Muscle layer of duodenum (tissue), 2 donors: ENCODE data around the gene ALDH1B1.

Experiments used
- H3K27ac ChIP-seq: one replicate; pipeline ENCODE4 v1.7.0; 2013; ENCODE audit warnings: mild to moderate bottlenecking, low read length
- H3K27me3 ChIP-seq: one replicate; pipeline ENCODE4 v1.7.0; 2013; ENCODE audit warnings: low read depth, mild to moderate bottlenecking, control low read depth, low read length
- H3K36me3 ChIP-seq, 2 donors: one replicate each; pipeline ENCODE4 v1.7.0; 2013; ENCODE audit warnings: low read length in 2 of 2, control low read depth in 1 of 2, mild to moderate bottlenecking in 1 of 2; ENCODE audit not compliant: insufficient read depth in 2 of 2, control insufficient read depth in 1 of 2
- H3K4me1 ChIP-seq, 2 donors: one replicate each; pipeline ENCODE4 v1.7.0; 2013; ENCODE audit warnings: low read length in 2 of 2, mild to moderate bottlenecking in 2 of 2, control low read depth in 1 of 2, moderate library complexity in 1 of 2; ENCODE audit not compliant: insufficient read depth in 2 of 2, control insufficient read depth in 1 of 2
- H3K4me3 ChIP-seq, 2 donors: one replicate each; pipeline ENCODE4 v1.7.0; 2013; ENCODE audit warnings: low read length in 2 of 2, low read depth in 1 of 2, mild to moderate bottlenecking in 1 of 2
- H3K9me3 ChIP-seq, 2 donors: one replicate each; pipeline ENCODE4 v1.7.0; 2013; ENCODE audit warnings: low read length in 2 of 2, control low read depth in 1 of 2, mild to moderate bottlenecking in 1 of 2; ENCODE audit not compliant: control insufficient read depth in 1 of 2
- donor health status: healthy.

The ALDH1B1 gene

DNA sequence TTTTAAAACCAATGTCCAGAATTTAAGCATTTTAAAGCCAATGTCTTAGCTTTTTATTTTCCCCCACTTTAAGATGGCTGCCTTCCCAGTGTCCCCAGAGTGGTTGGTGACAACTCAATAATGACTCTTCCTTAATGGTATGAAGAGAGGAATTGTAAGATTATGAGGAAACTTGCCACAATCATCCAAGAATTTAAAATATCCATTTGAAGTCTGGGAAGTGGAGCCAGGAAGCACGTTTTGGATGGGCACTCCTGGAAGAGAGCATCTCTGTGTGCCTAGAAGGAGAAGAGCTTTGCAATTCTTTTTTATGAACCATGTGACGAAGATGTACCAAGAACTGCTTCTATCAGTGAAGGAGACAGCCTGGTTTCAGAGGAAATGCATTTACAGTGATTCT is 43.0 kb downstream of the ALDH1B1 start:
- H3K36me3 ChIP-seq = no peaks in the 10 kb centered on the region
- no peak overlapping the region for H3K4me3 ChIP-seq
- H3K4me1 ChIP-seq = no peaks in the 10 kb centered on the region
- H3K9me3 ChIP-seq = no peaks in the 10 kb centered on the region
- no peak overlapping the region for H3K27ac ChIP-seq
- no peaks in the 10 kb centered on the region for H3K27me3 ChIP-seq

DNA sequence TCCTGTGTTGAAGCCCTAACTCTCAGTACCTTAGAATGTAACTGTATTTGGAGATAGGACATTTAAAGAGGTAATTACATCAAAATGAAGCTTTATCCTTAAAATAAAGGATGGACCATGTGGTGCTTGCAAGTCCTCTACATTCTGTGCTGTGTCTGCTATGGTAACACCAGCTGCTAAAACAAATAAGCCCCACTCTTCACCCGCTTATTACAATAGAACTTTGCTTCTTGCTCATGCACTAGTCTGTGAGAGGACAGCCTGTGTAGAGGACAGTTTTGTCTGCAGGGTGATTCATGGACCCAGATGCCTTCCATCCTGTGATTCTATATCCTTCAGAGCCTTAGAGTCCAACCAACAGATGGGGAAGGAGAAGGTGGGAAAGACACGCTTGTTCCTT is 44.2 kb downstream of the ALDH1B1 start:
- no peak overlapping the region for H3K4me3 ChIP-seq
- H3K9me3 ChIP-seq = no peaks in the 10 kb centered on the region
- H3K27me3 ChIP-seq = no peaks in the 10 kb centered on the region
- H3K4me1 ChIP-seq = no peaks in the 10 kb centered on the region
- no peaks in the 10 kb centered on the region for H3K36me3 ChIP-seq
- H3K27ac ChIP-seq = no peak overlapping the region

DNA sequence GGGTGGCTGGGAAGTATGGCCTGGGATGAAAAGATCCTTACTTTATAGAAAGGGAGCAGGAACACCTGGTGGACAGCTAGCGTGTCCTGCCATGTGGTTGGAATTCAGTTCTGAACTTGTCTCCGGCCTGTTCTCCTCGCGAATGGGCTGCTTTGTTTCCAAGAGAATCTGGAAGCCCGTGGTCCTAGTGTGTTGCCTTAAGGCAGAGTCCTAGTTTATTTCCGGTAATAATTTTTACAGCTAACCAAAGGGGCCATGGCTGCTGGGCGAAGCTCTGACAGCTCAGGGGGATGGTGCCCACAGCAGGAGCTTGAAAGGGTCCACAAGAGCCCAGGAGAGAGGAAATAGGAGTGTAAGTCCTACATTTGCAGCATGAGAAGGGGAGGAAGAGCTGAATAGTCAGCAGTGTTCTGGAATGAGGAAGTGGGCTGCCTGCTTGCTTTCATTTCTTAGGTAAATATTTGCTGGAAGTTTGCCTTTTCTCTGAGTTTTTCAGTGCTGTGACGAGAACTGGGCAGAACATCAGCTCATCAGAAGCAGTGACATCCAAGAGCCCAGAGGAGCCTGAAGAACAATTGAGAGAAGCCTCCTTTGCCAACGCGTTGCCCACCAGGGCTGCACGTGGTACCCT is 44.8 kb downstream of the ALDH1B1 start:
- Histone ChIP-seq H3K27ac (no peak overlapping the region), H3K4me3 (no peak overlapping the region), H3K9me3 (no peaks in the 10 kb centered on the region), H3K27me3 (no peaks in the 10 kb centered on the region), H3K36me3 (no peaks in the 10 kb centered on the region), H3K4me1 (no peaks in the 10 kb centered on the region)

DNA sequence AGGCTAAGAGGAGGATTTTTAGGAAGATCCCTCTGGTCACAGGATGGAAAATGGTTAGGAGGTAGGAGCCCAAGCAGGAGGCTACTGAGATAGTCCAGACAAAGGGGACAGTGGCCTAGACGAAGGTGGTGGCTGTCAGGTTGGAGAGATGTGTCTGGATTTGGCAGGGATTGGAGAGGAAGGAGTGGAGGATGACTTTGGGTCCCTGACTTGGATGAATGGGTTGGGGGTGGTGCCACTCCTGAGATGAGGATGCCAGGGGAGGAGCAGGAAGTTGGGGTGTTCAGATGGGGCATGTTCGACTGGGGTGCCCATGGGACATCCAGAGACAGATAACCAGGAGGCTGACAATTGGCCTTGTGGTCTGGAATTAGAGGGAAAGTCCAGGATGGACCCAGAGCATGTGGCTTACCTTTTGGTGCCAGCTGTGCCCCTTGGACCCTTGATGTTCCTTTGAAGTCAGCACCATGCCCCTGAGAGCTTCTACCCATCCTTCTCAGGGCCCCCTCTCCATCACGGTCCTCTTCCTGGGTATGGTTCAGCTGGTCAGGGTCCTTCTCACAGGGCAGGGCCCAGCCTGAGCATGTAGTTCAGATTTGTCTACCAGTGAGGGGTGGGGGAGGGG is 46.9 kb downstream of the ALDH1B1 start:
- Histone ChIP-seq H3K27me3 (no peaks in the 10 kb centered on the region), H3K9me3 (no peaks in the 10 kb centered on the region), H3K4me3 (no peak overlapping the region), H3K36me3 (no peaks in the 10 kb centered on the region), H3K4me1 (no peaks in the 10 kb centered on the region), H3K27ac (no peak overlapping the region)

DNA sequence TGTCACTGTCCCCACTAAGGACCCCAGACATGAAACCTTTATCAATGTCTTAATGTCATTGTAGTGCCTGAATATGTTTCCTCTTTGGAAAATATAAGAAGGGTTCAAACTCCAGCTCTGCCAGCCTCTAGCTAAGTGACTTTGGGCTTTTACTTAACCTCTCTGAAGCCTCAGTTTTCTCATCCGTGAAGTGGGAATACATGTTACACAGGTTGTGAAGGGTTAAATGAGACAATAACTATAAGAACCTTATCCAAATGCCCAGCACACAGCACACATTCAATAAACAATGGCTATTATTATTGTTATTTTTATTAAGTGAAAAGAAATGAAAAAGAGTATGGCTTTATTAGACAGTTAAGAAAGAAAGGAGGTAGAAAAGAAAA is 47.4 kb downstream of the ALDH1B1 start:
- Histone ChIP-seq H3K36me3 (no peaks in the 10 kb centered on the region), H3K9me3 (no peaks in the 10 kb centered on the region), H3K4me1 (no peaks in the 10 kb centered on the region), H3K27ac (no peak overlapping the region), H3K27me3 (no peaks in the 10 kb centered on the region), H3K4me3 (no peak overlapping the region)

DNA sequence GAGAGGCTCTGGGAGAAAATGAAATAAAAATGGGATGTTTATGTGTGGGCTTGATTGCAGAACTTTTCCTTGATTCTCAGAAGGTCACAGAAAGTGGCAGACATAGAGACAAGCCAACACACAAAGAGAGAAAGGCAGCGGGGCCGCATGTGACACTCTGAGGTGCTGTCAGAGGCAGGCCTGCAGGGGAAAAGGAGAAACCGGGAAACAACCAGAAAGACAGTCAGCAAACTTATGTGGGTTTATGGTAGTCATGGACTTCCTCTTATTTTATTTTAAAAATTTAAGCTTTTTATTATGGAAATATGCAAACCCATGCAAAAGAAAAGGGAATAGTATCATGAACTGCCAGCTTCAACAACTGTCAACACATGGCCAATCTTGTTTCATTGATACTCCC is 48.0 kb downstream of the ALDH1B1 start:
- H3K27me3 ChIP-seq = no peaks in the 10 kb centered on the region
- H3K4me1 ChIP-seq = no peaks in the 10 kb centered on the region
- no peak overlapping the region for H3K4me3 ChIP-seq
- H3K27ac ChIP-seq = no peak overlapping the region
- H3K9me3 ChIP-seq = no peaks in the 10 kb centered on the region
- no peaks in the 10 kb centered on the region for H3K36me3 ChIP-seq

DNA sequence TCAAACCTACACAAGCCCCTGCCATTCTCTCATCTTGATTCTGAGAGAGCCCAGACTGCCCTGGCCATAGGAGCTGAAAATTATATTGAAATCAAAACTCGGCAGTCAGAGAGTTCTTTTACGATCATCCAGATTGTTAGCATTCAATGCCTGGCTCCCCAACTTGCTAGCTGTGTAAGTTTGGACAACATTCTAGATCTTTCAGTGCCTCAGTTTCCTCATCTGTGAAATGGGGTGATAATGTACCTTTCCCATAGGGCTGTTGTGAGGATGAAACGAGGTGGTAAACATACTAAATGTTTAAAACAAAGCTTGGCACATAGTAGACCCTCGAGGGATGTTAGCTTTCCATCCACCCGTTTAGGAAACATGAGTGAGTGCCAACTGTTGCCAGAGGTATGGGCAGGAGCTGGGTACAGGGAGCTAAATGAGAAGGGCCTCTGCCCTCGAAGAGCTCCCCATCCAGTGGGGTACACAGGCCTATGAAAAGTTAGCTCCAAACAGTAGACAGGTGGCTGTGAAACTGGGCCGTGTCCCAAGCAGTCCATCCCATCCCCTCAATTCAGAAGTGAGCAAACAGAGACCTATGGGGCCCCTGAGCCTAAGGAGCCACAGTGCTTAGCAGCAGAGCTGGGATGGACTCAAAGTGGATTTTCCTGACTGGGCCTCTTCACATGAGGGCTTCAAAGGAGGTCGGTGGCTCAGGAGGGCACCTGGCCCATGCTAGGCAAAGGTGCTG is 49.0 kb downstream of the ALDH1B1 start:
- no peak overlapping the region for H3K27ac ChIP-seq
- H3K9me3 ChIP-seq = no peaks in the 10 kb centered on the region
- H3K4me3 ChIP-seq = no peak overlapping the region
- H3K36me3 ChIP-seq = no peaks in the 10 kb centered on the region
- no peaks in the 10 kb centered on the region for H3K4me1 ChIP-seq
- H3K27me3 ChIP-seq = no peaks in the 10 kb centered on the region

DNA sequence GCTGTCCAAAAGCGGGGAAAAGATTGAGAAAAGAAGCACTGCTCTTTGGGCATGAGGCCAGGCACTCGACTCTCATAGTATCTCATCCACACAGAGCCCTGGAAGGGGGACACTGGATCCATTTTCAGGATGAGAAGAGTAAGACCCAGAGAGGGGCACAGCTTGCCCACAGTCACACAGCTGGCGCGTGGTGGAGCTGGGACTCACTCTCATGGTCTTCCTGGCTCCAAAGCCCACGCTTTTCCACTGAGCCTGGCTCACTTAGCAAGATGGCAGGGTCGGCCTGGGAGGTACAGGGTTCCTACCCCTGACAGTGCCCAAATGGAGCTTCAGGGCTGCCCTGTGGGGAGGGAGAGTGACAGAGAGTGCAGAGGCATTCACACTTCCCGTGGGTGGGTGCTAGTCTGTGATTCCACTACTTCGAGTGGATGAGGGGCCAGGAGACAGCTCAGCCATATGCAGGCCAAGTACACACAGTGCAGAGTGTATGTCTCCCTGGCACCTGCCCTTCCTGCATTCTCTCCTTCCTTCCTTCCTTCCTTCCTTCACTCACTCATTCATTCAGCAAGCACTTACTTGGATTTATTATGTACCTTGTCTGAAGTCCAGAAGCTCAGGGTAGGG is 50.1 kb downstream of the ALDH1B1 start:
- Histone ChIP-seq H3K9me3 (no peaks in the 10 kb centered on the region), H3K27ac (no peak overlapping the region), H3K36me3 (no peaks in the 10 kb centered on the region), H3K4me1 (no peaks in the 10 kb centered on the region), H3K4me3 (no peak overlapping the region), H3K27me3 (no peaks in the 10 kb centered on the region)

DNA sequence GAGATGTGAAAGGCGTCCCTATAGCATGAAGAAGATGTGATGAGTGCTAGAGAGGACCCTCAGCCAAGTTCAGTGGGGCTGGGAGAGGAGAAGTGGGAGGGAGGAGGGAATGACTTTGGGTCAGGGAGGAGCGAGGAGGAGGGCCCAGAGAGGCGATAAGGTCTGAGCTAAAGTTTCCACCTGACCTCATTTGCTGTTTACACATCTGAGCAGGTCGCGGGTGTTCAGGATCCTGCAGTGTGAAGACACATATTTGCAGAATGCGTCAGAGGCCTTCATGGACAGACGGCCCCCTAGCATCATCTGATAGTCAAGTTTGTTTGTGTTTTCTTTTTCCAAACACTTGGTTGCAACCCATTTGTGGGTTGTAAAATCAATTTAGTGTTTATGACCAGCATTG is 50.7 kb downstream of the ALDH1B1 start:
- Histone ChIP-seq H3K27me3 (no peaks in the 10 kb centered on the region), H3K9me3 (no peaks in the 10 kb centered on the region), H3K27ac (no peak overlapping the region), H3K4me3 (no peak overlapping the region), H3K4me1 (no peaks in the 10 kb centered on the region), H3K36me3 (no peaks in the 10 kb centered on the region)

DNA sequence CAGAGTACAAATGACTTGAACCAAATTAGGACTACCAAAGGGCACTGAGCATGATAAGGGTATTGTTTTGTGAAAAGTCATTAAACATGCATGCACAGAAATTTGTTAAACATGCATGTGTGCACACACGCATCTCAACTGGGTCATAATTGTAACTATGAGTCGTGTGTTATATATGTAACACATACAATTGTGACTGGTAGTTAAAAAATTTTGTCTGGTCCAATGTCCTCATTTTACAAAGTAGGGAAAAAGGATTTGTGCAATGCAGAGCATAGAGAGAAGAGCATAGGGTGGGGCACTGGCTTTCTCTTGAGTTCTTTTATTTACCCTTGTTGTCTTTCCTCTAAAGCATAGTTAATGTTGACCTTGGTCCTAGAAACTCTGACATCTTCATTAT is 51.1 kb downstream of the ALDH1B1 start:
- Histone ChIP-seq H3K27ac (no peak overlapping the region), H3K4me3 (no peak overlapping the region), H3K4me1 (no peaks in the 10 kb centered on the region), H3K27me3 (no peaks in the 10 kb centered on the region), H3K36me3 (no peaks in the 10 kb centered on the region), H3K9me3 (no peaks in the 10 kb centered on the region)

DNA sequence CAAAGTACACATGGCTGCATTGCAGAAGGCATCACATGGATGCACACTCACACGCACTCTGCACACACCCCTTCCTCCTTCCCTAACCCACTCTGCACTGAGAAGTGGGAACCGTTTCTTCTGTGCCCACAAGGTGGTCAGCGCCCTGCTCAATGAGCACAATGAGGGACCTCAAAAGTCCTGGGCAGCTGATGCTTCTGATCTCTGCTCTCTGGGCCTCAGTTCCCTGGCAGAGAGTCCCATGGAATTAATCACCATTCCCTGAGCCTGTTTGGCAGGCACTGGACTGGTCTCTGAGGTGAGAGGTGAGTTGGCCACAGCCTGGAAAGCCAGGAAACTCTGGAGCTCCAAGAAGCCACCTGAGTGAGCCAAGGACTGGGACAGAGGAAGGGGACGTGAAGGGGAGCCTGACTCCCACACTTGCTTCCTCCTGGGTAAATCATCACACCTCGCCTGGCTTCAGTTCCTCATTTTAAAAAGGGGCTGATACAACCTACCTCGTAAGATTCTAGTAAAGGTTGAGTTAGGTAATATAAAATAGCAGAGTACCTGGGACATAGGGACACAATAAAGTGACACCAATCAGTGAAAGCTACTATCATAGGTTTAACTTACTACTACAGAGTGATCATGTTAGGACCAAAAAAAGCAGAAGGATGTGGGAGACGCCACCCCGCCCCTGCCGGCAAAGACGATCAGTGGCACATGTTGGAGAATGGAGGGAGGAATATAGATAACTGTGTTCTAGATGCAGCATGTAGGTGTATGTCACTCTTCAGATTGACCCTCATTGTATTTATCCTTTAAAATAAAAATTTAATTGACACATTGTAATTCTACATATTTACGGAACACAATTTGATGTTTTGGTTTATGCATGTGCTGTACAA is 52.9 kb downstream of the ALDH1B1 start:
- Histone ChIP-seq H3K9me3 (no peaks in the 10 kb centered on the region), H3K27me3 (no peaks in the 10 kb centered on the region), H3K27ac (no peak overlapping the region), H3K4me1 (no peaks in the 10 kb centered on the region), H3K4me3 (no peak overlapping the region), H3K36me3 (no peaks in the 10 kb centered on the region)
